ENCODE results near the gene POLR1A.

The POLR1A gene

GRCh38 chr2:86094229-86094628, 11.5 kb downstream of the POLR1A start:
- no peak for DNase-seq

GRCh38 chr2:86087936-86088850, 17.5 kb downstream of the POLR1A start:
- no peak for DNase-seq

GRCh38 chr2:86082756-86083155, 22.9 kb downstream of the POLR1A start:
- no peak for DNase-seq

- DNase-seq, result no peak
These were observed 24.0 kb downstream of the POLR1A start for GRCh38 chr2:86081724-86082123.

- peak; percentile 72 to 73 for DNase-seq
These were observed 25.4 kb downstream of the POLR1A start for GRCh38 chr2:86079981-86080911.

- no peak for DNase-seq
These were observed 26.7 kb downstream of the POLR1A start for GRCh38 chr2:86078774-86079545.

GRCh38 chr2:86075886-86076285, 29.8 kb downstream of the POLR1A start:
- DNase-seq, result no peak

- no peak for DNase-seq
These were observed 30.9 kb downstream of the POLR1A start for GRCh38 chr2:86074811-86075210.

- no peak for DNase-seq
These were observed 31.4 kb downstream of the POLR1A start for GRCh38 chr2:86074256-86074655.

GRCh38 chr2:86073225-86073624, 32.5 kb downstream of the POLR1A start:
- no peak for DNase-seq

- DNase-seq, result no peak
These were observed 33.3 kb downstream of the POLR1A start for GRCh38 chr2:86072271-86072858.

GRCh38 chr2:86070868-86071267, 34.8 kb downstream of the POLR1A start:
- DNase-seq, result no peak

- DNase-seq, result no peak
These were observed 35.8 kb downstream of the POLR1A start for GRCh38 chr2:86069783-86070339.

- DNase-seq, result no peak
These were observed 36.5 kb downstream of the POLR1A start for GRCh38 chr2:86069091-86069685.

- DNase-seq, result no peak
These were observed 37.0 kb downstream of the POLR1A start for GRCh38 chr2:86068648-86069047.

GRCh38 chr2:86068136-86068588, 37.5 kb downstream of the POLR1A start:
- peak in 1 of 2 donors; percentile 14 for DNase-seq

GRCh38 chr2:86066915-86067314, 38.8 kb downstream of the POLR1A start:
- no peak for DNase-seq

- no peak for DNase-seq
These were observed 39.6 kb downstream of the POLR1A start for GRCh38 chr2:86066007-86066578.

GRCh38 chr2:86065512-86065911, 40.2 kb downstream of the POLR1A start:
- DNase-seq, result no peak

GRCh38 chr2:86064006-86064405, 41.7 kb downstream of the POLR1A start:
- DNase-seq, result no peak

- DNase-seq, result no peak
These were observed 43.6 kb downstream of the POLR1A start for GRCh38 chr2:86062043-86062442.
